MV-4-11 (cell line): ENCODE results near the gene ADCY10.

ENCODE experiments used
- DNase-seq: peaks from one replicate; lab custom pipeline; 2025; lab: John Stamatoyannopoulos, UW

ADCY10 gene

GRCh38 chr1:167781558-167781957, 132.4 kb downstream of the ADCY10 start:
- no peak for DNase-seq

DNA sequence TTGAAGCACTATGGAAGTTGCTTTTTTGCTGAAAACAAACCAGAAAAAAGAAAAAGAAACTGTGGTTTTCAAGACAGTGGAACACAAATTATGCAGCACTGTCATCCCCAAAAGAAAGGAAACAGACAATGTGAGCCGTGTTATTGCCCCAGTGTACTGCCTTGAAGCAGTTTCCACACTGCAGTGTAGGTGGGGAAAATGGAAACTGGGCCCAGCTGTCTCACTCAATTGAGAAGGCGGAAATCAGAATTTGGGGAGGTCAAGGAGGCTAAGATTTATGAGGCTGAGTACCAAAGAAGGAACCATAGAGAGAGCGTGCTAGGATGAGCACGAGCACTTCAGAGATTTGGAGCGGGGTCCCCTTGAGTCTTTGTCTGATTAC, 136.7 kb downstream of the ADCY10 start:
- no peak for DNase-seq

DNA sequence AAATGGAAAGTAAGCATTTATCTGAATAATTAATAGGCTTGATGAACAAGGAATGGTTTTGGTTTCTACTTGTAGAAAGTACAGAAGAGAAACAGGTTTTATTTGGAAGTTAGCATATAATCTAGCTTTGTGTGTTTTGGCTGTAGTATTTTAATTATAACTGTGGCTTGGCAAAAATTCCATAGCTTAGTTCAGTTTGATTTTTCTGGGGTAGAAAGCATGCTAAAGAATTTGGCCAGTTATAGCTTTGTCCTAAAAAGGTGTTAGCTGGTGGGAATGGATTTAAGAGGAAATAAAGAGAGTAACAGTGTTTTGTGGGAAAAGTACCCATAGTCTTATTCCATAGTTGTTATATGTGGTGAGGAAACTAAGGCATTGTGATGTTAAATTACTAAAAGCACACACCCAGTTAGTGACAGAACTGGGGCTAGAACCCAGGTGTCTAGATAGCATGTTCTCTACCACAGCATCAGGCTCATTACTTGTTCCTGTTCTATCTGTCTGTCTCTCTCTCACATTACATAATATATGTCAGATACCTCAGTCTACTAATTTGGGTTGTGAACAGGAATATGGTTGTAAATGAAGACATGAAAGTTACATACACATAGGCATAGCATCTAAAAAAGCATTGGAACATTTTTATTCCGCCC, 137.2 kb downstream of the ADCY10 start:
- no peak for DNase-seq

DNA sequence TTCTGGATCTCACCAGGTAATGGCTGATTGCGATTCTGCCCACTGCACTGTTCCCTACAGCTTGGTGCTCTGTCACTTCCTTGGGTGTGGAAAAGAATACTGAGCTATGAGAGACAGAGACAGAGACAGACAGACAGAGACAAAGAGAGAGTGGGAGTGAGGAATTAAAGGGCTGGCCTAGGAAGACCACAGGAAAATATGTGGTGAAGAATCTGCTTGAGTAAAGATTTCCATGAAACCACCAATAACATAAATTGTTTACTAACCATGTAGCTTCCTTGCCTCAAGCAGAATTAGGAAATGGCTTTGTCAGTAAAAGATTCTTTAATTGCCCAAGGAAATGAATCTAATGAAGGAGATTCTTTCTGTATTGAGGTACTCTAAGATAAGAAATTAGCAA, 137.8 kb downstream of the ADCY10 start:
- no peak for DNase-seq

GRCh38 chr1:167775178-167775577, 138.8 kb downstream of the ADCY10 start:
- no peak for DNase-seq

DNA sequence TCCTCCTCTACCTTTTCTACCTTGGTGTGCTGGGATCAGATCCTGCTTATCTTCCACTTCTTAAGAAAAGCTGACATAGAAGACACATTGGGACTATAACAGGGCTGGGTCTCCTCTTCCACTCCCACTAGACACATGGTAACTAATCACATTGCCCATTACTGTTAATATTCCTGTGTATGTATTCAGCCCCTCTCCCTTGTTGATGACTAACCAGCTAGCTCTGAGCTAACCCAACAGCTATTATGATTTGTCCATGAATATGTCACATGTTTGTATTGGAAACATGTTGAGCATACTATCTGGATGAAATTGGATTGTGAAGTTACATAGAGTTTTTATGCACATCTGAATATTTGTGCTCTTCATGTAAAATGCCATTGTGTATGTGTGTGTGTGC, 139.2 kb downstream of the ADCY10 start:
- DNase-seq, result no peak

DNA sequence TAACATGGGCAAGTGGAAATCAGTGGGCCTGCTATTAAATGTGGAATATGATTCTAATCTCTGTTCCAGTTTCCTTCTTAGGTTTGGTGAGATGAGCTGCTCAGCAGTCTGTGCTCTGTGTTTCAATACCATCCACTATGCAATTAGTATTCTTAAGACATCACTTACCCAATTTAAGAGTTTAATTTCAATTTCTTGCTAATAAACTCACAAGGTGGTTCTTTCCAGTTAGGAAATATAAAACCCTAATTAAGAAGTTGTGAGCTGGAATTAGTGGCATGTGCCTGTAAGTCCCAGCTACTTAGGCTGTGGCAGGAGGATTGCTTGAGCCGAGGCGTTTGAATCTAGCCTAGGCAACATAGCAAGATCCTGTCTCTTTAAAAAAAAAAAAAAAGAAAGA, 140.4 kb downstream of the ADCY10 start:
- no peak for DNase-seq

DNA sequence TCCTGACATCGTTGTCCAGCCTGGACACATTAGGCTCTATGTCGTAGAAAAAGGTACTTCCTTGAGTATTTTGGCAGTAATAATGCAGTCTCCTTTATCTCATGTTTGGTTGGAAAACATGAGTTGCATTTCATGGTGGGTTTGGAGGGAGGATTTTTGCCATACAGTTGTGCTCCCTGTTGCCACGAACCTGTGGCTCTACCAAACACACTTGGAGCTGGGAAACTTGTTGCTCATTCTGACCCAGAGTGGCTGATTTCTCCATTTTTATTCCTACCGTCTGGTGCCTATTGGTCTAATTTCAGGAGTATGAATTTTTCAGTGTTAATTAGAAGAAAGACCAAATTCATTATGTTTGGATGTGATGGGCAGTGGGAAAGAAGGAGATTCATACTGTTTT, 141.5 kb downstream of the ADCY10 start:
- no peak for DNase-seq

DNA sequence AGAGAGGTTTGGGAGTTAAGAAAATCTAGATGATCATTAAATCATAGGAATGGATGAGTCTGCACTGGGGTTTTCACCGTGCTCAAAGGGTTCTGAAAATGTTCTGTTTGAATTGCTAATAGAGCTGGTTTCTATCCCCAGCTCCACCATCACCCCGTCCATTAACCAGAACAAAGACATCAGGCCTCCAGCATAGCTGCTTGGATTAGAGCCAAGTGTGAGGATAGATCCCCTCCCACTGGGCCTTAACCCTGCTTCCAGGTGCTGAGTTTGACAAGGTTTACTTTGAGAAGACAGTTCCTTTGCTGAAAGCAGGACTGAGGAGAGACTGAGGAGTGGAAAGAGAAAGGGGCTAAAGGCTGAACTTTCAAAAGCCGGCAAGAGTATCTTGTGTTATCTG, 143.8 kb downstream of the ADCY10 start:
- DNase-seq, result no peak

GRCh38 chr1:167767761-167768160, 146.2 kb downstream of the ADCY10 start:
- DNase-seq, result peak; percentile 76

DNA sequence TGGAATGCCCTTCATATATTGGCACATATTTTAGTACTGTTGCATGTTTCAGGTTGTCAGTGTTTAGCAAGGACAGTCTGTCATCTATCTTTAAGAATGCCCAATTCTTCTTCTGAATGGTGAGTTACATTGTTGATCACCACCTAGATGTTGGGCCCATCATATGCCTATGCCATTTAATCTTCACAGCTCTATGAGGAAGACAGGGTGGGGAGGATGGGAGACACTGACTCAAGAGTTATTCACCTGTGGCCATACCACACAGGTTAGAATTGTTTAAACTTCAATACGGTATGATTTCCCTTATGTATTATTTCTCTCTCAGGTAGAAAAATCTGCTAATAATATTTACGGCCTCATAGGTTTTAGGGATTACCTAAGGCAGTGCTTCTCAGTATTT, 147.4 kb downstream of the ADCY10 start:
- DNase-seq, result no peak

GRCh38 chr1:167765496-167765895, 148.4 kb downstream of the ADCY10 start:
- DNase-seq, result no peak

- DNase-seq, result no peak
Observed at GRCh38 chr1:167764458-167765330, 149.2 kb downstream of the ADCY10 start.

- peak; percentile 52 for DNase-seq
Observed at GRCh38 chr1:167763525-167764220, 150.3 kb downstream of the ADCY10 start.

GRCh38 chr1:167762061-167762746, 151.7 kb downstream of the ADCY10 start:
- no peak for DNase-seq

GRCh38 chr1:167761400-167761799, 152.5 kb downstream of the ADCY10 start:
- peak; percentile 93 for DNase-seq
